HPDE6-E6E7 (cell line): ENCODE results near the gene FBXO24.

Experiments
- DNase-seq: peaks from one replicate; pipeline ENCODE4 v3.0.0; 2011; ENCODE audit warnings: missing footprints; ENCODE audit errors: extremely low spot score

Gene FBXO24

DNA sequence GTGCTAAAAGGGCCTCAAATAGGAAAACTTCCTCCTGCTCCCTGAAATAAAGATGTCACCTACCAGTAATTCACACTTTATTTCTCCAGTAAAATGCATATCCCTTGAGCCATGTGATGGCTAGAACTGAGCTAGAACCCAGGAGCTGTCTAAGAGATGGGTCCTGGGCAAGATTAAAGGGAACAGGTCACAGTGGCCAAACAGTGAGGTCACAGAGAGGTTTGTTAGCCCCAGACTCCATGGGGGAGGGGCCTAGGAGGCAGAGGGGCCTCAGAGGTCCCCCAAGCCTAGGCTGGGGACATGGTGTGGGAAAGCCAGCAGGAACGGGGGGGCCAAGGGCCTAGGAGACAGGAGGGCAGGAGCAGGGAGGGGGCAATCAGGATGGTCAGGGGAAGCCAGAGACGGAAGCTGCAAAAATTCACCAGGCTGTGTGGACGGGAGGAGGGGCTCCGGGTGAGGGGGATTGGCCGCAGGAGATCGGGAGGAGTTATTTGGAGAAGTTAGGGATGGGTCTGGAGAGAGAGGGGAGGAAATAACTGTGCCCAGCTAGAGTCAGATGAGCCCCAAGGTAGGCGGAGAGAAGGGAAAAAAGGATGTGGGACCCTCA is 3.3 kb downstream of the FBXO24 start:
- no peak for DNase-seq

DNA sequence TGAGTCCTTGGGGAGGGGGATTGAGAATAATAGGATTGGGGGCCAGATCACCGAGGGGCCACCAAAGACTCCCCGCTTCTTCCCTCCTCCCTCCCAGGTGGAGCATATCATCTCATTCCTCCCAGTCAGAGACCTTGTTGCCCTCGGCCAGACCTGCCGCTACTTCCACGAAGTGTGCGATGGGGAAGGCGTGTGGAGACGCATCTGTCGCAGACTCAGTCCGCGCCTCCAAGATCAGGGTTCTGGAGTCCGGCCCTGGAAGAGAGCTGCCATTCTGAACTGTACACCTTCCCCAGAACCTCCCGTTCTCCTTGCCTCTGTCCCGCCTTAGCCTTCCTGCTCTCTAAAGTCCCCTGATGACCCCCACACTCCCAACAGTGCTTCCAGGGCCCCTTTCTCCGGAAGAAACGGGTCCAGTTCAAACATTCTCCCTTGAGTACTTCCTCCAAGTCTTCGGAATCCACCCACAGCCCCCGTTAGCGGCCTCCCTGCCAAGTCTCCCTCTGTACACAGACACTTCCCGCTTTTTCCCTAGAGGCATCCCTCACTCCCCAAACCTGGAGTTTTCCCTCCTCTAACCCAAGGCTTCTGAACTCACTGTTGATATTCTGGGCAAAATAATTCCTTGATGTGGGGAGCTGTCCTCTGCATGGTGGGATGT is 4.1 kb downstream of the FBXO24 start:
- no peak for DNase-seq

DNA sequence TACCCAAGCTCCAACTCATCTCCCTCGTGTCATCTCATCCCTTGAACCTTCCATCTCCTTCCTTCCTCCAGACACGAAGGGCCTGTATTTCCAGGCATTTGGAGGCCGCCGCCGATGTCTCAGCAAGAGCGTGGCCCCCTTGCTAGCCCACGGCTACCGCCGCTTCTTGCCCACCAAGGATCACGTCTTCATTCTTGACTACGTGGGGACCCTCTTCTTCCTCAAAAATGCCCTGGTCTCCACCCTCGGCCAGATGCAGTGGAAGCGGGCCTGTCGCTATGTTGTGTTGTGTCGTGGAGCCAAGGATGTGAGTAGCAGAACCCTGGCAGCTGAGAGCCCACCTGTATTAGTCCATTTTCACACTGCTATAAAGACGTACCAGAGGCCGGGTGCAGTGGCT is 5.5 kb downstream of the FBXO24 start:
- DNase-seq: no peak

DNA sequence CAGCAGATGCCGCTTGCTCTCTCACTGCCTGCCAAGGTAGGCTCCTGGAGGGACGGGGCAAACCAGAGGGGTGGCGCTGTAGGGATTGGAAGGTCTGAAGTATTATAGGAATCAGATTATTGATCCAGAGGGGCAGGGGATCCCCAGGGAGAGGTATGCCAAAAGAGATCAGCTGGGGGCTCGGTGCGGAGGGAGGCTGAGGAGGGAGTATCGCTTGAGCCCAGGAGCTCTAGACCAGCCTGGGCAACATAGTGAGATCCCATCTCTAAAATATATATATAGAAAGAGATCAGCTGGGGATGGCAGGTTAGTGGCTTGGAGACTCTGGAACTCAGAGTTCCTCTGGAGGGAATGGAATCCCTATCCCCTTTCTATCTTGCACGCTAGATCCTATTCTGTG is 9.1 kb downstream of the FBXO24 start:
- no peak for DNase-seq

DNA sequence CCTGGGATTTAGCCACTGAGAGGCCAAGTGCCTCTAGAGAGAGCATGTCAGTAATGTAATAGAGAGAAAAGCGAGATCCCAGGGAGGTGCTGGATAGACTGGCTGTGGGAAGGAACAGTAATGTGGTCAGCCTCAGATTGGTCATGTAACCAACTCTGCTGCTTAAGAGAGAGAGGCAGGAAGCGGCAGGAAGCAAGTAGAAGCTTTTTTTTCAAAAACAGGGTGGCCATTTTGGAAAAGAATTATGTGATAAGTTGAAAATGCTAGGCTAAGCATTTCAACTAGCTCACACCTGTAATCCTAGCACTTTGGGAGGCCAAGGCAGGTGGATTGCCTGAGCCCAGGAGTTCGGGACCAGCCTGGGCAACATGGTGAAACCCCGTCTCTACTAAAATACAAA is 12.3 kb downstream of the FBXO24 start:
- DNase-seq: no peak

GRCh38 chr7:100599911-100600729 is 14.0 kb downstream of the FBXO24 start:
- no peak for DNase-seq

GRCh38 chr7:100600730-100601038 is 14.6 kb downstream of the FBXO24 start:
- no peak for DNase-seq

GRCh38 chr7:100602889-100603725 is 17.0 kb downstream of the FBXO24 start:
- no peak for DNase-seq

DNA sequence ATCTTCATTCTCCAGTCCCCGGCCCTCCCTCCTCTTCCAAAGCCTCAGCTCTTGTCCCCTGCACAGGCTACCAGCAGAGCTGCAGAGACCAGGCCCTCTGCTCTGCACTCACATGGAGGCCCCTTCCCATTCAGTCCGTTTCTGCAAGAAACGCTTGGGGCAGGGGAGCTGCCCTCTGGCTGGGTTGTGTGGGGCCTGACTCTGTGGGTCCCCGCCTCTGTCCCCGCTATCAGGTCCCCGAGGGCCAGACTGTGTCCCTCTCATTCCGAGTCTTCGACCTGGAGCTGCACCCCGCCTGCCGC is 17.5 kb downstream of the FBXO24 start:
- no peak for DNase-seq

- peak; percentile 80 for DNase-seq
Measured at GRCh38 chr7:100604028-100604975, 18.2 kb downstream of the FBXO24 start.

DNA sequence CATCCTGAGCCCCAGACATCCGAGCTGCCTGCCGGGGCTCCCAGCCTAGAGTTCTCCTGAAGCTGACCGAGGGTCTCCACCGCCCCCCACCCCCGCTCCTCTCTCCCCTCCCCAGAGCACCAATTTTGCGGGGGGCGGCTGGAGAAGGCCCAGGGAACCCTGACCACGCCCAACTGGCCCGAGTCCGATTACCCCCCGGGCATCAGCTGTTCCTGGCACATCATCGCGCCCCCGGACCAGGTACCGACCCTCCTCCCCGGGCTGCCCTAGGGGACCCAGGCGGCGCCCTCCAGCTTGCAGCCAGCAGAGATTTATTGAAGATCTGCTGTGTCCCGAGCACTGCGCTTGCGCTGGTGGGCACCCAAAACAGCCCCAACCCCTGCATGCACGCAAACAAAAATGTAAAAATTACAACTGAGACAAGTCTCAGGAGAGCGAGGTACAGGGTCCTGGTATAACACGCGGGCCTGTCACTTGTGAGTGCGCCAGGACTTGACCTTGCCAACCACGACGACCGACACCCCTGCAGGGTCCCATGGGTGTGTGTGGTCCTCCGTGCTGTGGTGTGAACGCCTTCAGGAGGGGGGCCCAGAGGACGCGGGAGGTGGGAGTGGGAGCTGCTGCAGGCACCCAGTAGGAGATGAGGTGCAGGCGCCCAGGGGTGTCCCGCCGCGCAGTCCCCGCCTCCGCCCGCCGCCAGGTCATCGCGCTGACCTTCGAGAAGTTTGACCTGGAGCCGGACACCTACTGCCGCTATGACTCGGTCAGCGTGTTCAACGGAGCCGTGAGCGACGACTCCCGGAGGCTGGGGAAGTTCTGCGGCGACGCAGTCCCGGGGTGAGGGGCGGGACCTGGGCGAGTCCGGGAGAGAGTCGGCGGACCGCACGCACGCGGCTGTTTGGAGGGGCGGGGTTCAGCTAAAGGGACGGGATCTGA is 19.1 kb downstream of the FBXO24 start:
- DNase-seq: no peak

DNA sequence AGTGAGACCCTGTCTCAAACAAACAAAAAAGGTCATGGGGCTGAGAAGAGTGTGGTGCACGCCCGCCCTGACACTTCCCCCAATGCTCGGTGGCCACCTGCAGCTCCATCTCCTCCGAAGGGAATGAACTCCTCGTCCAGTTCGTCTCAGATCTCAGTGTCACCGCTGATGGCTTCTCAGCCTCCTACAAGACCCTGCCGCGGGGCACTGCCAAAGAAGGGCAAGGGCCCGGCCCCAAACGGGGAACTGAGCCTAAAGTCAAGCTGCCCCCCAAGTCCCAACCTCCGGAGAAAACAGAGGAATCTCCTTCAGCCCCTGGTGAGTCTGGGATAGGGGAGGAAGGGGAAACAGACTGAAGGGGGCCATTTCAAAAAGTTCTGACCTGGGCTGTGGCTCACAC is 20.2 kb downstream of the FBXO24 start:
- DNase-seq: no peak

- no peak for DNase-seq
Measured at GRCh38 chr7:100607111-100607510, 21.0 kb downstream of the FBXO24 start.

DNA sequence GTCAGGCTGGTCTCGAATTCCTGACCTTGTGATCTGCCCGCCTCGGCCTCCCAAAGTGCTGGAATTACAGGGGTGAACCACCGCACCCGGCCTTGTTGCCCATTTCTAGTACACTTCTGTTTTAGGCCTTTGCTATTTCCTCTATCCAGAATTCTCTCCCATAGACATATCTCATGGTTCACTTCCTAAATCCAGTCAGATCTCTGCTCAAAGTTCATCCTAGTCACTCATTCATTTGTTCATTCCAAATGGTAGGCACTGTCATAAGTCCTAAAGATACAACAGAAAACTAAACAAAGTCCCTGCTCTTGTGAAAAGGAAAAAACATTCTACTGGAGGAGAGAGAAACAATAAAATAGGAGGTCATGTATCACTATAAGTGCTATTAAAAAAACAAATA is 23.8 kb downstream of the FBXO24 start:
- no peak for DNase-seq

DNA sequence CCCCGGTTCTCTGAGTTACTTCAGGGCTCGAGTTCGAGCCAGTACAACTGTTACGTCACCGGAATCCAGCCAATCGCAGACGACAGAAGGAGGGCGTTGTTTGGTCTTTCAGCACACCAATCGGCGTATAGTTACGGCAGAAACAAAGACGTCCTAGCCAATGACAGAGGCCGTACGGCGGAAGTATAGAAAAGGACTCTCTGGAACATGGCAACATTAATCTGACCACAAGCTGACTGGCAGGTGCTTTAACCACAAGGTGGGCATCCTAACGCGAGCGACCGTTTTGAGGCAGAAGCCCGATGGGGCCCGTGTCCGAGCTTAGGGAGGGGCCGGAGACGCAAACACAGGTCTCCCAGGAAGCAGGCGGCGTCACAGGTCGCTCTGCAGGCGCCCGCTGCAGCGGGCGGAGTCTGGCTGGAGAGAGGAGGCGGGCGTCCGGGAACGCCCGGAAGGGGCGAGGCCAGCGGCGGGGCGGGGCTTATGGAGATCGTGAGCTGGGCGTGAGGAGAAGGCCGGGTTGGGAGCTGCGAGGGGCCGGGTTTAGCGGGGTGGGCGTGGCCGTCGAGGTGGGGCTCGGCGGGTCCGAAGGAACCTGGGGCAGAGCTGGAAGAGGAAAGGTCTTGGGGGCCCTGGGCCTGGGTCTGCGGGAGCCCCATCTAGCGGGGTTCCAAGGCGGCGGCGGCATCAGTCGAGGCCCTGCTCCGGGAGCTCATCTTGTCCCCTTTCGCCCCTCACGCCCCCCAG is 26.0 kb downstream of the FBXO24 start, which contains the start of gene MOSPD3:
MOSPD3 (plus strand) TSS at position 558 of the 747 bp plus-strand sequence. CDS start 252 bp downstream, outside the sequence.
- peak; percentile 99 for DNase-seq

DNA sequence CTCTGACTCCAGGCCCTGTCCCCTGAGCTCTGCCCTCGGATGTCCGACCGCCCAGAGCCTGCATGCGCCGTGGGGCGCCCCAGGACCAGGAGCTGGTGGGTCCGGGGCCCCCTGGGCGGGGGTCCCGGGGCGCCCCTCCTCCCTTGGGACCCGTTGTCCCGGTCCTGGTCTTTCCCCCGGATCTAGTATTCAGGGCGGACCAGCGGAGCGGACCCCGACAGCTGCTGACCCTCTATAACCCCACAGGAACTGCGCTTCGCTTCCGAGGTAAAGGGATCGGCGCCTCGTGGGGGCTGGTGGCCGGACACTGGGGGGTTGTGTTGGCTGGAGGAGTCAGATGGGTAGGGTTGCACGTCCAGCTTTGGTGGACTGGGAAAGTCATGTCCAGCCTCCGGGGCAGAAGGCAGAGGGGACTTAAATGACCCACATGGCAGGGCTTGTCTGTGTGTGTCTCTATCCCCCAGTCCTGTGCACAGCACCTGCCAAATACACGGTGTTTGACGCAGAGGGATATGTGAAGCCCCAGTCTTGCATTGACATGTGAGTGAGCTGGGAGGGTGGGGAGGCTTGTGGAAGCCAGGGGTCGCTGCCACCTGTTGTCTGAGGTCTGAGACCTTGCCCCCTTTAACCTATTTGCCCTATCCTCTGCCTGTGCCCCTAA is 26.7 kb downstream of the FBXO24 start:
- no peak for DNase-seq

DNA sequence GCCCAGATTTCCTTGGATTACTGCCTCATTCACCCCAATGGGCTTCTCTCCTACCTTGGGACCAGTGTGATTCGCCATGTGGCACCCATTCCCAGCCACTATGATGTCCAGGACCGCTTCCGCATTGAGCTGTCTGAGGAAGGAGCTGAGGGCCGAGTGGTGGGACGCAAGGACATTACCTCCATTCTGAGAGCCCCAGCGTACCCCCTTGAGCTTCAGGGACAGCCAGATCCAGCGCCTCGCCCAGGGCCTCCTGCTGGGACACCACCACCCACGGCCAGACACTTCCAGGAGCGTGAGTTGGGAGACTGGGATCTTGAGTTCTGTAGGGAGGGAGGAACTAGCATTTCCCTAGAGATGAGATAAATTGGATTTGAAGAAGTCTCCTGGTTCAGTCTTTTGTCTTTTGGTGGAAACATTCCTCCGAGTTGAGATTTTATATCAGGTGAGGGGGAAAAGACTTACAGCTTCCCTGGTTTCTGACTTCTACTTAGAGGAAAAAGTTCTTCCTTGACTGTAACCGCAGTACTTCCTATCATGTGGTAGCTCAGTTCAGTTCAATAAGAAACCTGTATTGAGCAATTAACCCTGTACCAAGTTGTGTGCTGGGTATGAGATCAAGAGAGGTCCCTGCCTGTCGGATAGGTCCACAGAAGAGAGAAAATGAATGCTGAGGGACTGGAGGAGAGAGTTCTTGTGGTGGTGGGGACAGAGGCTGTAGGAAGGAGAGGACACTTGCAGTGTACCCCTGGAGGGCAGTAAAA is 27.5 kb downstream of the FBXO24 start:
- no peak for DNase-seq

DNA sequence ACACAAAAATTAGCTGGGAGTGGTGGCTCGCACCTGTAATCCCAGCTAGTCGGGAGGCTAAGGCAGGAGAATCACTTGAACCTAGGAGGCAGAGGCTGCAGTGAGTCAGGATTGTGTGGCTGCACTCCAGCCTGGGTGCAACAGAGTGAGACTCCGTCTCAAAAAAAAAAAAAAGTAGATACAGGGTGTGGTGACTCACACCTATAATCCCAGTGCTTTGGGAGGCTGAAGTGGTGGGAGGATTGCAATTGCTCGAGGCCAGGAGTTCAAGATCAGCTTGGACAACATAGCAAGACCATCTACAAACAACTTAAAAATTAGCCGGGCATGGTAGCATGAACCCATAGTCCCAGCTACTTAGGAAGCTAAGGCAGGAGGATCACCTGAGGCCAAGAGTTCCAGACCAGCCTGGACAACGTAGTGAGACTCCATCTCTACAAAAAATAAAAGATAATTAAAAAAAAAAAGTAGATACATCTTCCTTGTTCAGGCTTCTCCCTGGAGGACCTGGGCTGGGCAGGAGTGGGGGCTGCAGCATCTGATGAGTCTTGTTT is 28.3 kb downstream of the FBXO24 start:
- no peak for DNase-seq
